Erythroblast (primary cell): ENCODE measurements around the gene HDGFL2.

Source experiments
- DNase-seq, 2 experiments: peaks; one replicate each; lab custom pipeline; 2025; lab: John Stamatoyannopoulos, UW
- GATA1 ChIP-seq: IDR thresholded peaks from 2 replicates; pipeline ENCODE4 v1.6.1; 2011; ENCODE audit warnings: low read depth, mild to moderate bottlenecking, control low read depth, low read length, moderate library complexity
- POLR2A ChIP-seq: IDR thresholded peaks from 2 replicates; pipeline ENCODE4 v1.6.1; 2011; ENCODE audit warnings: mild to moderate bottlenecking, low read length

Gene HDGFL2

GRCh38 chr19:4452230-4452990 is 19.7 kb upstream of the HDGFL2 start:
- no peak for DNase-seq
- no peak for TF ChIP-seq GATA1
- no peak for TF ChIP-seq POLR2A

GRCh38 chr19:4453232-4454179 is 18.6 kb upstream of the HDGFL2 start:
- no peak for DNase-seq
- TF ChIP-seq GATA1, result no peak
- no peak for TF ChIP-seq POLR2A

- TF ChIP-seq GATA1, result no peak
- TF ChIP-seq POLR2A, result peak; percentile 79
- peak; percentile 93 to 94 for DNase-seq
Measured at GRCh38 chr19:4454747-4455718, 17.1 kb upstream of the HDGFL2 start.

- DNase-seq, result peak; percentile 67 to 78
Measured at GRCh38 chr19:4455719-4456475, 16.2 kb upstream of the HDGFL2 start.

GRCh38 chr19:4456476-4456842 is 15.6 kb upstream of the HDGFL2 start:
- TF ChIP-seq POLR2A (no peak), GATA1 (no peak)
- DNase-seq, result peak; percentile 59 to 69

More at GRCh38 chr19:4455719-4456475, 16.2 kb upstream of the HDGFL2 start:
- TF ChIP-seq POLR2A (no peak), GATA1 (no peak)

- peak; percentile 80 to 84 for DNase-seq
Measured at GRCh38 chr19:4456843-4457653, 15.0 kb upstream of the HDGFL2 start.

GRCh38 chr19:4457654-4458395 is 14.3 kb upstream of the HDGFL2 start, which contains the start of gene UBXN6:
TSS of gene UBXN6 (minus strand) at chr19:4457794. CDS start at chr19:4457697, 97 bp downstream.
- TF ChIP-seq GATA1 (no peak), POLR2A (peak; percentile 21)
- DNase-seq, result peak; percentile 99 to 100

More at GRCh38 chr19:4456843-4457653, 15.0 kb upstream of the HDGFL2 start:
- TF ChIP-seq GATA1 (no peak), POLR2A (peak; percentile 44)

GRCh38 chr19:4464815-4465581 is 7.1 kb upstream of the HDGFL2 start:
- TF ChIP-seq POLR2A, result no peak
- no peak for TF ChIP-seq GATA1
- DNase-seq, result no peak

GRCh38 chr19:4467835-4468234 is 4.3 kb upstream of the HDGFL2 start:
- TF ChIP-seq GATA1 (no peak), POLR2A (no peak)
- no peak for DNase-seq
